Measurements from ENCODE around the gene PTPRO. TPM values are rescaled to one million over a fixed set of nuclear protein-coding genes. Genes with fewer than 3 reads are reported as not detected.

Gene PTPRO
- polyA plus RNA-seq, 2 of the 4 experiments (the other 2 are of a cell fraction): 0.04 TPM; not detected in 1

- FAIRE-seq: no peak
- Histone ChIP-seq H3K9me3 (no peaks in the 10 kb centered on the region), H3K4me3 (no peak overlapping the region), H3K27ac (no peak overlapping the region), H3K4me2 (no peak overlapping the region), H3K4me1 (no peaks in the 10 kb centered on the region)
- CTCF ChIA-PET: no interaction called here
- no peak for ATAC-seq
- no peak for DNase-seq (ENCODE audit: low read depth in 1 of 2, low spot score in 1 of 2)
- POLR2A ChIA-PET: no interaction called here
- WGBS (ENCODE audit: missing lambda C conversion rate): 33% methylated on average over 2 of the region's 2 CpGs
- TF ChIP-seq CHD2 (IDR thresholded peaks at IDR 0.05; ENCODE audit: low read length, partially characterized antibody): no peak
- no peak for TF ChIP-seq MAX (IDR thresholded peaks at IDR 0.05)
- TF ChIP-seq HOXB5 (CRISPR knock-in tag; IDR thresholded peaks at IDR 0.05): no peak
- no peak for TF ChIP-seq FOXS1 (CRISPR knock-in tag; IDR thresholded peaks at IDR 0.05)
- no peak for TF ChIP-seq RARB (CRISPR knock-in tag; IDR thresholded peaks at IDR 0.05)
- no peak for TF ChIP-seq CBX8 (IDR thresholded peaks at IDR 0.05)
- TF ChIP-seq HES2 (IDR thresholded peaks at IDR 0.05): no peak
- TF ChIP-seq BHLHE40 (IDR thresholded peaks at IDR 0.05; ENCODE audit: low read depth, low read length): no peak
These were observed 83.3 kb downstream of the PTPRO start for GRCh38 chr12:15405606-15406005.

GRCh38 chr12:15407025-15407424, 84.7 kb downstream of the PTPRO start:
- Histone ChIP-seq H3K27ac (no peak overlapping the region), H3K4me2 (no peak overlapping the region), H3K9me3 (no peaks in the 10 kb centered on the region), H3K4me1 (no peaks in the 10 kb centered on the region), H3K4me3 (no peak overlapping the region)
- 47% methylated on average over 2 of the region's 2 CpGs for WGBS (ENCODE audit: missing lambda C conversion rate)
- ChIA-PET CTCF (interaction anchor here (1.6 kb wide), 1 partner anchor 131 kb away, joined by 3 read pairs; no protein-coding TSS in a partner anchor), POLR2A (no interaction called here)
- DNase-seq (ENCODE audit: low read depth in 1 of 2, low spot score in 1 of 2) (no peak), FAIRE-seq (no peak), ATAC-seq (no peak)
- TF ChIP-seq MAFK (IDR thresholded peaks at IDR 0.05; ENCODE audit: partially characterized antibody): peak; percentile 85
- no peak for TF ChIP-seq FOSL2 (IDR thresholded peaks at IDR 0.05)
- TF ChIP-seq FOSL2 (CRISPR knock-in tag; IDR thresholded peaks at IDR 0.05): no peak

GRCh38 chr12:15411842-15412241, 89.5 kb downstream of the PTPRO start:
- FAIRE-seq (no peak), DNase-seq (ENCODE audit: low read depth in 1 of 2, low spot score in 1 of 2) (no peak), ATAC-seq (no peak)
- no peak overlapping the region for H3K27ac ChIP-seq
- H3K4me3 ChIP-seq: no peak overlapping the region
- no peaks in the 10 kb centered on the region for H3K9me3 ChIP-seq
- no peaks in the 10 kb centered on the region for H3K4me1 ChIP-seq
- TF ChIP-seq HES2 (IDR thresholded peaks at IDR 0.05) (no peak), TP53 (CRISPR knock-in tag; IDR thresholded peaks at IDR 0.05) (no peak), CEBPB (IDR thresholded peaks at IDR 0.05) (no peak), KDM5A (IDR thresholded peaks at IDR 0.05) (no peak), RARB (CRISPR knock-in tag; IDR thresholded peaks at IDR 0.05) (no peak), HMGXB4 (CRISPR knock-in tag; IDR thresholded peaks at IDR 0.05; ENCODE audit: borderline replicate concordance) (no peak), NPAS2 (CRISPR knock-in tag; IDR thresholded peaks at IDR 0.05; ENCODE audit: borderline replicate concordance) (no peak), NR3C1 (IDR thresholded peaks at IDR 0.05) (no peak)
- ChIA-PET POLR2A (no interaction called here), CTCF (interaction anchor here (1.2 to 2.2 kb wide), 2 partner anchors 12 to 135 kb away, joined by 3 to 5 read pairs; no protein-coding TSS in a partner anchor)
- no peak overlapping the region for H3K4me2 ChIP-seq
- 37% methylated on average over 3 of the region's 3 CpGs for WGBS (ENCODE audit: missing lambda C conversion rate)

- WGBS (ENCODE audit: missing lambda C conversion rate): 65% methylated on average over 3 of the region's 3 CpGs
These were observed 95.4 kb downstream of the PTPRO start for GRCh38 chr12:15417691-15418090.

More at GRCh38 chr12:15417691-15418090, 95.4 kb downstream of the PTPRO start:
- Histone ChIP-seq H3K9me3 (no peaks in the 10 kb centered on the region), H3K4me1 (no peaks in the 10 kb centered on the region), H3K4me3 (no peak overlapping the region), H3K27ac (no peak overlapping the region), H3K4me2 (no peak overlapping the region)
- TF ChIP-seq MAFK (IDR thresholded peaks at IDR 0.05; ENCODE audit: partially characterized antibody): no peak
- no peak for TF ChIP-seq HDAC2 (IDR thresholded peaks at IDR 0.05)
- TF ChIP-seq FOSB (CRISPR knock-in tag; IDR thresholded peaks at IDR 0.05): no peak
- no peak for TF ChIP-seq GATA3 (IDR thresholded peaks at IDR 0.05; ENCODE audit: borderline replicate concordance)
- no peak for TF ChIP-seq PBX3 (IDR thresholded peaks at IDR 0.05)
- no peak for TF ChIP-seq HOXB5 (CRISPR knock-in tag; IDR thresholded peaks at IDR 0.05)
- no peak for TF ChIP-seq RFX5 (IDR thresholded peaks at IDR 0.05)
- ChIA-PET POLR2A (no interaction called here), CTCF (interaction anchor here (1.3 kb wide), 1 partner anchor 22 kb away, joined by 3 read pairs; no protein-coding TSS in a partner anchor)
- FAIRE-seq (no peak), ATAC-seq (no peak), DNase-seq (ENCODE audit: low read depth in 1 of 2, low spot score in 1 of 2) (no peak)

Measured in A549 (cell line).